DOHH2 (cell line): ENCODE measurements around the gene KDM1B.

ENCODE experiments used
- H3F3A ChIP-seq: fragments of 200-600 bp; sonication (generic), shearing (Covaris generic); 2 replicates; pipeline ENCODE4 v1.6.0; 2016; ENCODE audit warnings: antibody characterized with exemption, mild to moderate bottlenecking; ENCODE audit not compliant: control insufficient read depth, insufficient read depth
- H3K27ac ChIP-seq: fragments of 200-600 bp; sonication (generic); 2 replicates; pipeline ENCODE4 v1.5.1; 2014; ENCODE audit warnings: low read depth, mild to moderate bottlenecking, low read length, moderate library complexity
- H3K27me3 ChIP-seq: fragments of 200-600 bp; sonication (generic); 2 replicates; pipeline ENCODE4 v1.6.1; 2014; ENCODE audit warnings: mild to moderate bottlenecking, low read length, mixed read lengths; ENCODE audit not compliant: control insufficient read depth
- H3K36me3 ChIP-seq: fragments of 200-600 bp; sonication (generic); 2 replicates; pipeline ENCODE4 v1.6.1; 2014; ENCODE audit warnings: mild to moderate bottlenecking, low read length, moderate library complexity, mixed read lengths; ENCODE audit not compliant: control insufficient read depth
- H3K4me1 ChIP-seq: fragments of 200-600 bp; sonication (generic); 2 replicates; pipeline ENCODE4 v1.6.1; 2014; ENCODE audit warnings: mild to moderate bottlenecking, low read length, mixed read lengths; ENCODE audit not compliant: control insufficient read depth
- H3K4me2 ChIP-seq: fragments of 200-600 bp; sonication (generic); 2 replicates; pipeline ENCODE4 v1.6.0; 2014; ENCODE audit warnings: mild to moderate bottlenecking, low read length, moderate library complexity
- H3K4me3 ChIP-seq: fragments of 200-600 bp; sonication (generic); 2 replicates; pipeline ENCODE4 v1.5.1; 2014; ENCODE audit warnings: mild to moderate bottlenecking, low read length, mixed read lengths
- H3K79me2 ChIP-seq: fragments of 200-600 bp; sonication (generic); 2 replicates; pipeline ENCODE4 v1.6.1; 2014; ENCODE audit warnings: mild to moderate bottlenecking, low read length, mixed read lengths; ENCODE audit not compliant: control insufficient read depth
- H3K9me2 ChIP-seq: fragments of 200-600 bp; sonication (generic); replicated peaks from 2 replicates; pipeline ENCODE4 v1.6.1; 2014; ENCODE audit warnings: mild to moderate bottlenecking, low read length, mixed read lengths; ENCODE audit not compliant: control insufficient read depth
- H3K9me3 ChIP-seq: fragments of 200-600 bp; sonication (generic); 2 replicates; pipeline ENCODE4 v1.6.1; 2014; ENCODE audit warnings: antibody characterized with exemption, low read length, mixed read lengths; ENCODE audit not compliant: control insufficient read depth, insufficient read depth
- H4K20me1 ChIP-seq: fragments of 200-600 bp; sonication (generic); 2 replicates; pipeline ENCODE4 v1.6.0; 2014; ENCODE audit warnings: low read depth, mild to moderate bottlenecking, antibody characterized with exemption, low read length, moderate library complexity; ENCODE audit not compliant: control insufficient read depth, insufficient read depth
- CTCF ChIP-seq: fragments of 200-600 bp; sonication (generic); IDR thresholded peaks from one replicate; pipeline ENCODE4 v1.5.1; 2014; ENCODE audit warnings: antibody characterized with exemption, mild to moderate bottlenecking, low read depth, low read length; ENCODE audit not compliant: poor library complexity, severe bottlenecking
- EZH2phosphoT487 ChIP-seq: fragments of 200-600 bp; sonication (generic); IDR thresholded peaks from 2 replicates; pipeline ENCODE4 v1.6.1; 2017; ENCODE audit warnings: borderline replicate concordance, mild to moderate bottlenecking, antibody characterized with exemption, low read length, moderate library complexity, mixed read lengths

The KDM1B gene

GRCh38 chr6:18254793-18255192 lies 99.6 kb downstream of the KDM1B start:
- Histone ChIP-seq H3K4me3 (no peak overlapping the region), H3K4me2 (no peak overlapping the region), H3K27ac (no peak overlapping the region), H4K20me1 (peaks cover 22% of the 10 kb centered on the region), H3K9me2 (no peaks in the 10 kb centered on the region), H3F3A (peaks cover 18% of the 10 kb centered on the region; the same call in 1 of the 2 replicates), H3K79me2 (peaks cover 99% of the 10 kb centered on the region), H3K36me3 (peaks cover 96% of the 10 kb centered on the region), H3K9me3 (no peaks in the 10 kb centered on the region), H3K4me1 (peaks cover 8% of the 10 kb centered on the region), H3K27me3 (no peaks in the 10 kb centered on the region)
- TF ChIP-seq CTCF: no peak
- no peak for TF ChIP-seq EZH2phosphoT487

GRCh38 chr6:18259675-18260447 lies 104.6 kb downstream of the KDM1B start:
- H3K4me2 ChIP-seq: peak overlapping the region; percentile 79
- H4K20me1 ChIP-seq: peaks cover 46% of the 10 kb centered on the region
- no peaks in the 10 kb centered on the region for H3K27me3 ChIP-seq
- H3K27ac ChIP-seq: no peak overlapping the region
- H3K4me1 ChIP-seq: peaks cover 38% of the 10 kb centered on the region
- peaks cover 89% of the 10 kb centered on the region for H3K36me3 ChIP-seq
- no peaks in the 10 kb centered on the region for H3K9me3 ChIP-seq
- H3K79me2 ChIP-seq: peaks cover 98% of the 10 kb centered on the region
- peaks cover 18% of the 10 kb centered on the region; the same call in 1 of the 2 replicates for H3F3A ChIP-seq
- TF ChIP-seq EZH2phosphoT487: no peak
- no peak for TF ChIP-seq CTCF
- H3K9me2 ChIP-seq: no peaks in the 10 kb centered on the region
- peak overlapping the region; percentile 74 for H3K4me3 ChIP-seq

GRCh38 chr6:18260448-18261106 lies 105.4 kb downstream of the KDM1B start:
- peaks cover 45% of the 10 kb centered on the region for H3K4me1 ChIP-seq
- peak overlapping the region; percentile 74 for H3K4me3 ChIP-seq
- H3K27me3 ChIP-seq: no peaks in the 10 kb centered on the region
- no peaks in the 10 kb centered on the region for H3K9me2 ChIP-seq
- peaks cover 4% of the 10 kb centered on the region for H3K9me3 ChIP-seq
- H3K27ac ChIP-seq: peak overlapping the region; percentile 26
- H3K79me2 ChIP-seq: peaks cover 98% of the 10 kb centered on the region
- H3K36me3 ChIP-seq: peaks cover 85% of the 10 kb centered on the region
- H3K4me2 ChIP-seq: peak overlapping the region; percentile 79
- H4K20me1 ChIP-seq: peaks cover 46% of the 10 kb centered on the region
- H3F3A ChIP-seq: peaks cover 20% of the 10 kb centered on the region; the same call in 1 of the 2 replicates
- no peak for TF ChIP-seq EZH2phosphoT487
- TF ChIP-seq CTCF: no peak
